T-helper 1 cell treated with Interleukin-12 subunit alpha and Interleukin-12 subunit beta and Interleukin-4 antibody, amounts not matched to agents 30 μg/mL and 1 μg/mL, for 36 hours (primary cell): ENCODE data around the gene RNF150.
"Not testable (repeated sequence)": the region's sequence is repeated elsewhere in the genome, so short reads cannot be mapped to it uniquely, and the experiment has no call there.

Source experiments
- H3K27ac Mint-ChIP-seq: one replicate; pipeline ENCODE4 v1.8.0; 2021; ENCODE audit warnings: mild to moderate bottlenecking, mixed read lengths
- H3K27me3 Mint-ChIP-seq: one replicate; pipeline ENCODE4 v1.8.0; 2021; ENCODE audit warnings: low read depth, mixed read lengths
- H3K36me3 Mint-ChIP-seq: one replicate; pipeline ENCODE4 v1.8.0; 2021; ENCODE audit warnings: low read depth, mixed read lengths
- H3K4me1 Mint-ChIP-seq: one replicate; pipeline ENCODE4 v1.8.0; 2021; ENCODE audit warnings: low read depth, mixed read lengths
- H3K4me3 Mint-ChIP-seq: one replicate; pipeline ENCODE4 v1.8.0; 2021; ENCODE audit warnings: mild to moderate bottlenecking, moderate library complexity, mixed read lengths
- H3K9me3 Mint-ChIP-seq: one replicate; pipeline ENCODE4 v1.8.0; 2021; ENCODE audit warnings: mixed read lengths

RNF150 gene

GRCh38 chr4:140834839-140835495 is 298.3 kb downstream of the RNF150 start:
- Mint-ChIP-seq H3K4me3 (no peak overlapping the region), H3K27me3 (no peaks in the 10 kb centered on the region), H3K4me1 (no peaks in the 10 kb centered on the region), H3K9me3 (no peaks in the 10 kb centered on the region), H3K27ac (no peak overlapping the region), H3K36me3 (no peaks in the 10 kb centered on the region)

GRCh38 chr4:140833280-140833679 is 300.0 kb downstream of the RNF150 start:
- no peaks in the 10 kb centered on the region for H3K9me3 Mint-ChIP-seq
- H3K27me3 Mint-ChIP-seq, result no peaks in the 10 kb centered on the region
- H3K27ac Mint-ChIP-seq, result no peak overlapping the region
- H3K4me1 Mint-ChIP-seq, result no peaks in the 10 kb centered on the region
- no peak overlapping the region for H3K4me3 Mint-ChIP-seq
- no peaks in the 10 kb centered on the region for H3K36me3 Mint-ChIP-seq

GRCh38 chr4:140829825-140830224 is 303.4 kb downstream of the RNF150 start:
- Mint-ChIP-seq H3K36me3 (no peaks in the 10 kb centered on the region), H3K4me3 (no peak overlapping the region), H3K4me1 (no peaks in the 10 kb centered on the region), H3K9me3 (no peaks in the 10 kb centered on the region), H3K27ac (no peak overlapping the region), H3K27me3 (no peaks in the 10 kb centered on the region)

- no peaks in the 10 kb centered on the region for H3K4me1 Mint-ChIP-seq
- no peaks in the 10 kb centered on the region for H3K9me3 Mint-ChIP-seq
- H3K4me3 Mint-ChIP-seq, result no peak overlapping the region
- H3K27me3 Mint-ChIP-seq, result no peaks in the 10 kb centered on the region
- no peaks in the 10 kb centered on the region for H3K36me3 Mint-ChIP-seq
- H3K27ac Mint-ChIP-seq, result no peak overlapping the region
Observed at GRCh38 chr4:140826701-140827027, 306.6 kb downstream of the RNF150 start.

GRCh38 chr4:140820520-140820919 is 312.7 kb downstream of the RNF150 start:
- H3K4me1 Mint-ChIP-seq, H3K27me3 Mint-ChIP-seq, H3K27ac Mint-ChIP-seq, H3K36me3 Mint-ChIP-seq, H3K9me3 Mint-ChIP-seq, H3K4me3 Mint-ChIP-seq: not testable (repeated sequence)

GRCh38 chr4:140819610-140820009 is 313.7 kb downstream of the RNF150 start:
- H3K4me1 Mint-ChIP-seq, result no peaks in the 10 kb centered on the region
- H3K27me3 Mint-ChIP-seq, result no peaks in the 10 kb centered on the region
- no peak overlapping the region for H3K27ac Mint-ChIP-seq
- H3K9me3 Mint-ChIP-seq, result no peaks in the 10 kb centered on the region
- H3K36me3 Mint-ChIP-seq, result no peaks in the 10 kb centered on the region
- H3K4me3 Mint-ChIP-seq, result no peak overlapping the region

- Mint-ChIP-seq H3K27ac (no peak overlapping the region), H3K36me3 (no peaks in the 10 kb centered on the region), H3K4me3 (no peak overlapping the region), H3K27me3 (no peaks in the 10 kb centered on the region), H3K9me3 (no peaks in the 10 kb centered on the region), H3K4me1 (no peaks in the 10 kb centered on the region)
Observed at GRCh38 chr4:140818433-140818832, 314.8 kb downstream of the RNF150 start.

GRCh38 chr4:140816806-140817510 is 316.3 kb downstream of the RNF150 start:
- H3K27ac Mint-ChIP-seq, result no peak overlapping the region
- no peaks in the 10 kb centered on the region for H3K27me3 Mint-ChIP-seq
- H3K9me3 Mint-ChIP-seq, result no peaks in the 10 kb centered on the region
- H3K36me3 Mint-ChIP-seq, result no peaks in the 10 kb centered on the region
- H3K4me1 Mint-ChIP-seq, result no peaks in the 10 kb centered on the region
- no peak overlapping the region for H3K4me3 Mint-ChIP-seq

GRCh38 chr4:140813804-140814203 is 319.5 kb downstream of the RNF150 start:
- no peak overlapping the region for H3K27ac Mint-ChIP-seq
- no peaks in the 10 kb centered on the region for H3K9me3 Mint-ChIP-seq
- H3K4me3 Mint-ChIP-seq, result no peak overlapping the region
- no peaks in the 10 kb centered on the region for H3K4me1 Mint-ChIP-seq
- no peaks in the 10 kb centered on the region for H3K36me3 Mint-ChIP-seq
- no peaks in the 10 kb centered on the region for H3K27me3 Mint-ChIP-seq

- Mint-ChIP-seq H3K27ac (no peak overlapping the region), H3K27me3 (no peaks in the 10 kb centered on the region), H3K4me1 (no peaks in the 10 kb centered on the region), H3K36me3 (no peaks in the 10 kb centered on the region), H3K4me3 (no peak overlapping the region), H3K9me3 (no peaks in the 10 kb centered on the region)
Observed at GRCh38 chr4:140812916-140813315, 320.4 kb downstream of the RNF150 start.

GRCh38 chr4:140811429-140811828 is 321.8 kb downstream of the RNF150 start:
- Mint-ChIP-seq H3K9me3 (no peaks in the 10 kb centered on the region), H3K4me1 (no peaks in the 10 kb centered on the region), H3K4me3 (no peak overlapping the region), H3K36me3 (no peaks in the 10 kb centered on the region), H3K27me3 (no peaks in the 10 kb centered on the region), H3K27ac (no peak overlapping the region)

GRCh38 chr4:140810591-140811169 is 322.6 kb downstream of the RNF150 start:
- H3K9me3 Mint-ChIP-seq, H3K27me3 Mint-ChIP-seq, H3K4me1 Mint-ChIP-seq, H3K36me3 Mint-ChIP-seq, H3K4me3 Mint-ChIP-seq, H3K27ac Mint-ChIP-seq: not testable (repeated sequence)
